NK-92 treated with Interleukin-12 subunit alpha and Interleukin-12 subunit beta, amount 100 ng/mL, for 24 hours (cell line): ENCODE data around the gene TDRD1.
"Not testable (repeated sequence)": the region's sequence is repeated elsewhere in the genome, so short reads cannot be mapped to it uniquely, and the experiment has no call there.

Source experiments
- DNase-seq: peaks from one replicate; lab custom pipeline; 2025; lab: John Stamatoyannopoulos, UW

The TDRD1 gene, protein sequence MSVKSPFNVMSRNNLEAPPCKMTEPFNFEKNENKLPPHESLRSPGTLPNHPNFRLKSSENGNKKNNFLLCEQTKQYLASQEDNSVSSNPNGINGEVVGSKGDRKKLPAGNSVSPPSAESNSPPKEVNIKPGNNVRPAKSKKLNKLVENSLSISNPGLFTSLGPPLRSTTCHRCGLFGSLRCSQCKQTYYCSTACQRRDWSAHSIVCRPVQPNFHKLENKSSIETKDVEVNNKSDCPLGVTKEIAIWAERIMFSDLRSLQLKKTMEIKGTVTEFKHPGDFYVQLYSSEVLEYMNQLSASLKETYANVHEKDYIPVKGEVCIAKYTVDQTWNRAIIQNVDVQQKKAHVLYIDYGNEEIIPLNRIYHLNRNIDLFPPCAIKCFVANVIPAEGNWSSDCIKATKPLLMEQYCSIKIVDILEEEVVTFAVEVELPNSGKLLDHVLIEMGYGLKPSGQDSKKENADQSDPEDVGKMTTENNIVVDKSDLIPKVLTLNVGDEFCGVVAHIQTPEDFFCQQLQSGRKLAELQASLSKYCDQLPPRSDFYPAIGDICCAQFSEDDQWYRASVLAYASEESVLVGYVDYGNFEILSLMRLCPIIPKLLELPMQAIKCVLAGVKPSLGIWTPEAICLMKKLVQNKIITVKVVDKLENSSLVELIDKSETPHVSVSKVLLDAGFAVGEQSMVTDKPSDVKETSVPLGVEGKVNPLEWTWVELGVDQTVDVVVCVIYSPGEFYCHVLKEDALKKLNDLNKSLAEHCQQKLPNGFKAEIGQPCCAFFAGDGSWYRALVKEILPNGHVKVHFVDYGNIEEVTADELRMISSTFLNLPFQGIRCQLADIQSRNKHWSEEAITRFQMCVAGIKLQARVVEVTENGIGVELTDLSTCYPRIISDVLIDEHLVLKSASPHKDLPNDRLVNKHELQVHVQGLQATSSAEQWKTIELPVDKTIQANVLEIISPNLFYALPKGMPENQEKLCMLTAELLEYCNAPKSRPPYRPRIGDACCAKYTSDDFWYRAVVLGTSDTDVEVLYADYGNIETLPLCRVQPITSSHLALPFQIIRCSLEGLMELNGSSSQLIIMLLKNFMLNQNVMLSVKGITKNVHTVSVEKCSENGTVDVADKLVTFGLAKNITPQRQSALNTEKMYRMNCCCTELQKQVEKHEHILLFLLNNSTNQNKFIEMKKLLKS

DNA sequence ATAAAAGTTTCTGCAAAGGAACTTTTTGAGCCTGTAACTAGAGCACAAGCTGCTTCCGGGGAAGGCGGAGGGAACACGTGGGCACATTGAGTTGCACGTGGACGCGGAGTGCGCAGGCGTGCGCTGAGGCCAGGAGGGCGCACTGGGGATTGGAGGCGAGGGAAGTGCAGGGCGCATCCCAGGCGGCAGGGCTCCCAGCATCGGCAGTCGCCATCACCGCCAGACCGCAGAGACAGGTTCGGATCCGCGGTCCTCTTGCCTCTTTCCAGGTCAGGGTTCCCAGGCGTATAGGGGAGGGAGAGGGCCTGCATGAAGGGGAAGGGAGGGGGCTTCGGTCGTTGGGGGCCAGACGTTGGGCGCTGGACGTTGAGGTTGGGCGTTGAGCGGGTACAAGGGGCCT, at the start of gene TDRD1:
Gene TDRD1, plus strand, starts transcription at position 206 of the 400 bp plus-strand sequence. CDS start 8,479 bp downstream, outside the sequence.
- DNase-seq: no peak

DNA sequence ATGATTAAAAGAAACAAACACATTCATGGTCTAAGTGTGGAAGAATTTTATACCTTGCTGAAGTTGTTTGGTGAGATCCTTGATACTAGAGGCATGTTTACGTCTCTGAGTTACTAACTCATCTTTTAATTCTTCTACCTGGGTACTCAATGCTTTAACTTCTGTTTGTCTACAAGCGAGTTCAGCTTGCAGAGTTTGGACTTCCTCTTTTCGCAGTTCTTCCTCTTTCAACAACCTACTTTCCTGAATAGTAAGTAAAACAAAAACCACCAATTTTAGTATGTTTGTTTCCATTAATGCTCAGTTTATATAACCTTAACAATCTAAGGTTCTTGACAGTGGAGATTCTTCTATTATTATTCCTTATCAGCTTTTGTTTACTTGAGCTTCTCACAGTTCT, 48.1 kb upstream of the TDRD1 start:
- no peak for DNase-seq

DNA sequence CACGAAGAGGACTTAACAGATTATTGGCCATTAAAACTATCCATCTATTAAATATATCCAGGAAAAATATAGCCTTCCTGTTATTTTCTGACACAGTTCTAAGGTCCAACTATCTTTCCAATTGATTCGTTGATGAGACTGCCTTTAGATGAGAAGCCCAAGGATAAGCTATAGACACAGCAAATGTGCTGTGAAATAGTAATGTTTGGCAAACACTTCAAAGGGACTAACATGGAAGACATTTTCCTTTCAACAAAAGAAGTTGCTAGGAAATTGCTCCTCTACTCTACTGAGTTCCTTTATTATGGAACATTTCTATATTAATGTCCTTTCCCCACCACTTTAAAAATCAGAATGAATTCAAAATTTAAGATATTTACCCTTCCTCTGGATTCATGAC, 43.7 kb upstream of the TDRD1 start:
- no peak for DNase-seq

DNA sequence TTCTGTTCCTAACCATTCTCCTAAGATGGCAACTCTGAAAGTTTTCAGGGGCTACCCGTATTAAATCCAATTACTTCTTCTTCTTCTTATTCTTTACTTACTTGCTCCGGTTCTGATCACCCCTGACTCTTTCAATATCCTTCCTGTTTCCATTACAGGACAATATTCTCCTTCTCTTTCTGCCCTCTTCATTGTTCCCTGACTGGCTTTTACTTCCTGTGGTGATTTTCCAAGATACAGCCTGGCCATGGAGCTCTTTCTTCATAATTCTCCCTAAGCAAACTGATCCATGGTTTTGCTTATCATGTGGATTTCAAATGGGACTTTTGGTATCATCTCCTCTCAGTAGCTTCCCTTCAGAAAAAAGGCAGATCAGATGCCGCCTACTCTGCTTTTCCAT, 40.6 kb upstream of the TDRD1 start:
- no peak for DNase-seq

DNA sequence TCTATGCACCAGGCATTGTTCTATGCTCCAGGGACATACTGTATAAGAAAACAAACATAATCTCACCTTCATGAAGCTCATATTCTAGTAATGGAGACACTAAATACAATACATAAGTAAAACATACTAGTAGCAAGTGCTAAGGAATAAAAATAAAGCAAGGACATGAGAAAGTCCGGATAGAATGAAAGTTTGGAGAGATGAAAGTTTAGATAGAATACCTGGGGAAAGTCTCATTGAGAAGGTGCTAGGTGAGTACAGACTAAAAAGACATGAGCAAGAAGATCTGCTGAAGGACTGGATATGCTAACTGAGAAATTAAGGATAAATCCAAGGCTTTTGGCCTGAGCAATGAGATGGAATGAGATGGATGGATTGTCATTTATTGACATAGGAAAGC, 39.1 kb upstream of the TDRD1 start:
- no peak for DNase-seq

DNA sequence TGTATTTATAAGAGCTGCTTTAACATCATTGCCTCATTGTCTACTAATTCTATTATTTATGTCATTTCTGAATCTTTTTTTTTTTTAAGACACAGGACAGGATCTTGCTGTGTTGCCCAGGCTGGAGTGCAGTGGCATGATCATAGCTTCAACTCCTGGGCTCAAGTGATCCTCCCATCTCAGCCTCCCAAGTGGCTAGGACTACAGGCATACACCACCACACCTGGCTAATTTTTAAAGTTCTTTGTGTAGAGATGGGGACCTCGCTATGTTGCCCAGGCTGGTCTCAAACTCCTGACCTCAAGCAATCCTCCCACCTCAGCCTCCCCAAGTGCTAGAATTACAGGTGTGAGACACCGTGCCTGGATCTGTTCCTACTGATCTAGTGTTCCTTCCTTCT, 38.3 kb upstream of the TDRD1 start:
- DNase-seq: not testable (repeated sequence)

DNA sequence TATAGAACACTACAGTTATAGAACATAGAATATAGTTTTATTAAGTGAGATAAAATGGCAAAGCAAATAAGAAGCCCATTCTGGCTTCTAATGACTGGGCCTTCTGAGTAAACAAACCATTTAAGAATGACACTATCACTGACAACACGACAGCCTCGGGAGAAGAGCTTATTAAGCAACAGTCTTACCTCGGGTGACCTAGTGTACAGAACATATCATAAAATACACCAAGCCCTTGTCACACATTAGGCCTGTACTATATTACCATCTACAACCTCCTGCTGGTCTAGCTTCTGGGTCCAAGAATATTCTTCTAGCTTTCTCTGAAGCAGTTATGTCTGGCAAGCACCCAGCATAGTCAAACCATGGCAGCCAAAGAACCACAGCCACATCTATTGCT, 37.1 kb upstream of the TDRD1 start:
- DNase-seq: no peak

DNA sequence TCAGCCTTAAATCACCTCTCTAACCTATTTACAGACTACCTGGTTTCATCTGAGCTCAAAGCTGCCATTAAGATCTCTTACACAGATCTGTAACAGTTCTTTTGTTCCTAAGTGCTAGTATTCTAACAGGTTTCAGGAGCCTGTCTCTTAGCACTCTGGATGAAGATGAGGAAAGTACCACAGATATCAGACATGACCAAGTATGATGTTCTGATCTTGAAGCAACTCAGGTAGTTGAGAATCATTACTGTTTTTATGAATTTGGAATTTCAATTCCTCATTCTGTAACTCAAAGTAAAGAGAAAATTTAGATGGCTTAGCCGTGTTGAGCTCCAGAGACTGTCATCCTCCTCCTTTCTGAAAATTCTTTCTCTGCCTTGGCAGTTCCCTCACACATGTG, 36.0 kb upstream of the TDRD1 start:
- no peak for DNase-seq

DNA sequence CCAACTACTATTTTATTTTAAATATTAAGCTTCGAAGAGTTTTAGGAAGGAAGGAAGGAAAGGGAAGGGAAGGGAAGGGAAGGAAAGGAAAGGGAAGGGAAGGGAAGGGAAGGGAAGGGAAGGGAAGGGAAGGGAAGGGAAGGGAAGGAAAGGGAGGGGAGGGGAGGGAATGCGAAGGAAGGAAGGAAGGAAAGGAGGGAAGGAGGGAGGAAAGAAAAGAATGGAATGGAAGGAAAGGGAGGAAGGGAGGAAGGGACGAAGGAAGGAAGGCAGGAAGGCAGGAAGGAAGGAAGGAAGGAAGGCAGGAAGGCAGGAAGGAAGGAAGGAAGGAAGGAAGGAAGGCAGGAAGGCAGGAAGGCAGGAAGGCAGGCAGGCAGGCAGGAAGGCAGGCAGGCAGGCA, 29.7 kb upstream of the TDRD1 start:
- not testable (repeated sequence) for DNase-seq

DNA sequence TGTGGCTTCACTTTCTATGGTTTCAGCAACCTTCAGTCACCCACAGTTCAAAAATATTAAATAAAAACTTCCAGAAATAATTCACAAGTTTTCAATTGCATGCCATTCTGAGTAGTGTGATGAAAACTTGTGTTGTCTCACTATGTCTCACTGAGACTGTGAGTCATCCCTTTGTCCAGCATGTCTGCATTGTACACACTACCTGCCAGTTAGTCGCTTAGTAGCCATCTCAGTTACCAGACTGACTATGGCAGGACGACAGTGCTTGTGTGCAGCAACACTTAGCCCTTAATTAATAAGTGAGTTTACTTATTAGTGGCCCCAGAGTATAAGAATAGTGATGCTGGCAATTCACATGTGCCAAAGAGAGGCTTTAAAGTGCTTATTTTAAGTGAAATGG, 27.7 kb upstream of the TDRD1 start:
- no peak for DNase-seq

DNA sequence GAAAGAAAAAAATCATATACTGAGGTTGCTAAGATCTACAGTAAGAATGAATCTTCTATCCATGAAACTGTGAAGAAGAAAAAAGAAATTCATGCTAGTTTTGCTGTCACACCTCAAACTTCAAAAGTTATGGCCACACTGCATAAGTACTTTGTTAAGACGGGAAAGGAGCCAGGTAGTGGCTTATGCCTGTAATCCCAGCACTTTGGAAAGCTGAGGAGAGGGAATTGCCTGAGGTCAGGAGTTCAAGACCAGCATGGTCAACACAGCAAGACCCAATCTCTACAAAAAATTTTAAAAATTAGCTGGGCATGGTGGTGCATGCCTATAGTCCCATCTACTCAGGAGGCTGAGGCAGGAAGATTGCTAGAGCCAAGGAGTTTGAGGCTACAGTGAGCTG, 27.3 kb upstream of the TDRD1 start:
- DNase-seq: no peak

DNA sequence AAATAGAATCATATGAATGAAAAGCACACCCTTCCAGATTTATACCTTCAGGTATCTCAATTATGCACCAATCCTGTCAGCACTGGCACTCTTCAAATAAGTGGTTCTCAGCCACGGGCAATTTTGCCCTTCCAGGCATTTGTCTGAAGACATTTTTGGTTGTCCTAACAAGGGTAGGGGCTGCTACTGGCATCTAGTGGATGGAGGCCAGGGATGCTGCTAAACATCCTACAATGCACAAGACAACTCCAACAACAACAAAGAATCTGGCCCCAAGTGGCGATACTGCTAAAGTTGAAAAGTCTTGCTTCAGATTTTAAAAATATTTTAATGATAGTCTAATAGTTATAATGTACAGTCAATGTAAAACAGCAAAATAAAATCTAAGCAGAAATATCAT, 21.2 kb upstream of the TDRD1 start:
- no peak for DNase-seq

DNA sequence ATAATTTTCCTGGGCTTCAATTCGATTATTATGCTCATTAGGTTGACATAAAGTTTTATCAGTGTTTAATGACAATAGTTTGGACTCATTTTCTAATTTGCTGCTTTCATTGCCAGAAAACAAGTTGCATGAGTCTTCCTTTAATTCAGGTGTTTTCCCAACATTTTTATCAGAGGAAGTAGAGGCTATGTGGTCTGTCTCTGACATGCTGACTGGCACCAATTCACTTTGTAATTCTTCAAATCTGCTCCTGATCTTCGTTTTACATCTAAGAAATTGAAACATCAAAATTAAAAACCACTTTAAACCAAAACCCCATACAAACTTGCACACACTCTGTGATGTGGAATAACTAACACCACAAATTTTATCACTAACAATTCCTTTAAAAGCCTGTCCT, 16.1 kb upstream of the TDRD1 start:
- DNase-seq: no peak

DNA sequence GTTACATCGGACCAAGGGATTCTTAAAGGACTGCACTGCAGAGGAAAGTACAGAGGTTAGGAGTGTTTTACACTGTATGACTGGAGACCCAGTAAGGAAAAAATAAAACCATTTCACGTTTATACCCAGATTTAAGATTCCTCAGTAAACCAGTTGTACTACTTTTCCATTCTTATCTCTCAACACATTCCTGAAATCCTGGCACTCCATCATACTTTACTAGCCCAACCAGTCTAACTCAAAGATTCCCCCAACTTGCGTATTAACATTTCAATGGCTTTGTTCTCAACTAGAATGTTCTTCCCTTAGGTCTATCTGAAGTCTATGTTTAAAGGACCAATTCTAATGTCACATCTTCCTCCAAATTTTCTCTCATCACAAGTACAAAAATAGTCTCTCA, 13.1 kb upstream of the TDRD1 start:
- DNase-seq: no peak

DNA sequence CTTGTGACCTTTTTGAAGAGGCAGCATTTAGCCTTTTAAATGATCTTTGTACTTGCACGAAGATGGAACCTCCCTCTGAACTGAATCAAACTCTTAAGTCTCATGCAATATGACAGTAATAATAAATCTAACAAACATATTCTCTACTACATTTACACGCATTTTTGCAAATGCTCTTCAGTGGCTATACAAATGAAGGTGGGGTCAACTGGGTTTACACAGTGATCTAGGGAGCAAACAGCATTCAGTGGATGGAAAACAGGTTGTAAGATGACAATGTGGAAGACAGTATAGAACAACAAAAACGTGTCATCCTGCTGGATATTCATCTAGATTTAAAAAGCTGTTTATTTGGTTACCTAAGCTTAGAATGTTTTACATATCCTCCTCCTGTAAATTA, 12.7 kb upstream of the TDRD1 start:
- DNase-seq: no peak

DNA sequence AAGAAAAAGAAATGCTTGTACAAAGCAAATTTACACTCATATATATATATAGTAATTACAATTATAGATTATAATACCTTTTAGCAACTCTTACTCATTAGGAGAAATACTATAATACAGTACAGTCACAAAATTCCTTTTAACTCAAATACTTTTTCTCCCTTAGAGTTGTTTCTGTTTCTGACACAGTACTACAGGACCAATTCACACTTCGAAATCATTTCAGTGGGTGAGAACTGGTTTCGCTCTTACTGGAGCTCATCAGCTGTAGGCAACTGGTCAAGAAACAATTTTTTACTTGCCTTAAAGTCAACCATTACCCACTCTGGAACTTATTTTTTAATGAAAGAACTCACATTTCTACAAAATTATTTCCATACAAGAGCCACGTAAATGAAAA, 11.2 kb upstream of the TDRD1 start:
- no peak for DNase-seq

DNA sequence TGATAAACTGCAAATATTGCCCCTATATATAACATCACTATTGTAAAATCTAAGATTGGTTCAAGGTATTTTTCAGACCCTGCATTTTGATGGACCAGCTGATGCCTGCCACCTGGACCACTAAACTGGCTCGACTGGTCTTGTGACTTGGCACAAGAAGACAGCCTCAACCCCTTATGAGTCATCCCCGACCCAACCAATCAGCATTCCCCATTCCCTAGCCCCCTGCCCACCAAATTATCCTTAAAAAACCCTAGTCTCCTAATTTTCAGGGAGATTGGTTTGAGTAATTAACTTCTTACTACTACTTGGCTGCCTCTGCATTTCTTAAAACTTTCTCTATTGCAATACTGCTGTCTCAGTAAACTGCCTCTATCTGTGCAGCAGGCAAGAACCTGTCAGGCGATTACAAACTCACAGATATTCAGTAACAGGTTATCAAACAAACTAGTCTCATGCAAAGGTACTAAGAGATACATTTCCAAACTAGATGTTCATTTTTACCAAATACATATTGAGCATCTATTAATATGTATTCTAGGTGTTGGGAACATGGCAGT, 10.6 kb upstream of the TDRD1 start:
- no peak for DNase-seq

DNA sequence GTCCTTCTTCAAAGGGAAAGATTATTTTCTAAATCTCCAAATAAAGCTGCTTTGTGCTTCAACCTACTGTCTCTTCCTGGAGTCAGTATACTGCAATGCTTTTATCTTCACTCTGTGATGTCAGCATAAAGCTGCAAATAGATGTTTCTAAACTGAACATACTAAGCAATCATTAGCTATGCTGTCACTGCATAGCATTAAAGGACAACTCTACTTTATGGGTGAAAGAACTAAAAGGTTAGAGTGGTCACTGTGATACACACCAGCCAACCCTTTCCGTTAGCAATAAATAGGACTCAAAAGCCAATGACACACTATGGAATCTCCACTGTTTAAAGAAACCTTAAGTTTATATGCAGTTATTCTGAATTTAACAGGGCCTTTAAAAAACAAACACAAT, 6.9 kb upstream of the TDRD1 start:
- no peak for DNase-seq

DNA sequence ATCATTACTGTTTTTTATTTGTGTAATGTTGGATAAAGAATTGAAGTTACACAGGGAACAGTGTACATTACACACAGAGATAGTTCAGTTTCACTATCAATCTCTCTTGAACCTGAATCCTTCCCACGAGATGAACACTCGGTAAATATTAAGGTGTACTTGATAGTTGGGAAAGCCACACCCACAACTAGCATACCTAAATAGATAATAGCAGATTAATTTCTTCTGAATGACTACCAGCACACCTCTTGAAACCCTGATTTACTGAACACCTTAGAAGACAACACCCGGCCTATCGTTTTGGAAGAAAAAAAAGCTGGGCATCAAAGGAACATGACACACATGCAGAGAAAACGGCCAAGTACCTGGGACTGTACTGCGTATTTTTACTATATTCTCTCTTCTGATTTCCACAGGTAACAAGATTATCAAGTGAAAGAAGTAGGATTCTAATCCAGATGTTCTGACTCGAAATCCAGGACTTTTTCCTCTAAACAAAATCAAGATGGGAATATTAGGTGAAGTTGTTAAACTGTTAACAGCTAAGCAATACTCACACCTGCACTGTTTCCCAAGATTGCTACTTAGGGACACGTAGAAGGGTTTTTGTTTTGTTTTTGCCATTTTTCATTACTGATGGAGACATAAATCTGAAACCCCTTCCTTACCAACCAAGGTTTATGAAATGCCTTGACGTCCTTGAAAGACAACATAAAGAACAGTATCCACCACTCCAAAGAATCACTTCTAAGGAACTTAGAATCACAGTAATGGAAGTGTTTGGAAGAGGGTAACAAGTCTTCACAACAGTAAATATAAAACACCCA, 6.2 kb upstream of the TDRD1 start:
- no peak for DNase-seq

DNA sequence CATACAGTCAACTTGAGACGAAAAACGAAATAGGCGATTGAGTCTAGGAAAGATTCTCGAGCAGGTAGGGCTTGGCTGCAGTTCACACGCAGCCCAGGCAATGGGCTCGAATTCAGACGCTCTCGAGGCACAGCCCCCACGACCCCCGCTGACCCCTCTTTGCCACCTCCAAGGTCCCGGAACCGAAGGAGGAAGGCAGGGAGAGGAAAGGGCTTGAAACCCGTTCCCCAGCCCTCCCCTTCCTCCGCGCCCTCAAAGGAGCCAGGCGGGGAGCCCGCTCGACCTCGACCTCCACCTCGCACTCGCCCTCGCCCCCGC, 5.6 kb upstream of the TDRD1 start:
- no peak for DNase-seq

DNA sequence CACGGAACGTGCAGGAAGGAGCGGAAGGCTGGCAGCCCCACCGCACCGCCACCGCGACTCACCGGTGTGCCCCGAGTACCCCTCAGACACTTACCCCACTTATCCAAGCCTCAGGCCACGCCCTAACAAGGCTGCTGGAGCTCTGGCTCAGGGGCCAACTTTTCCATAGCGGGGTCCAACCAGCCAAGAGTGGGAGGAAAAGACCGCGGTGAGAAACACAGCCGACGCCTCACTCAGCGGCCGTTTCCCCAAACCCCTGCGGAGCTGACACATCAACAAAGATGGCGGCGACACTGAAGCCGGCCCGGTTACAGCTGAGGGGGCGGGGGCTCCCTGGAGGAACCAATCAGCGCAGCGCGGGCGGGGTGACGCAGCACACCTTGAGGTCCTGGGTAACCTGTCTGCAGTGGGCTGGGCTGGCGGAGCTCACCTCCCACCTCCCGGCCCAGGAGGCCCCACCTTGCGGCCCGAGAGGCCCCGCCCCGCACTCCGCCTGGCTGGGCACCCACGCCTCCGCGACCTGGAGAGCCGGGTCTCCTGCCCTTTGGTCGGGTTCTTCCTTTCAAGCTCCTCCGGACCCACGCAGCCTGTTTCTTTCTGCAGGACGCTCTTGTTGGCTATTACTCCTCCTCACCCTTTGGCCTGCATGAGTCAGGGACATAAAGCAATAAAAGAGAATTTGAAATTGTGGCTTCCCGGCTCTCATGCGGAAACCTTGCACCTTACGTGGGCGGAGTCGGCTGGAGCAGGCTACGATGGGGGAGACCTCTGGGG, 5.0 kb upstream of the TDRD1 start, which contains the start of gene CCDC186:
Gene CCDC186, minus strand, starts transcription at position 283 of the 774 bp plus-strand sequence. CDS start 10,935 bp downstream, outside the sequence.
- DNase-seq: peak; percentile 95
